Gastroesophageal sphincter (tissue), 4 donors: ENCODE data around the gene NAAA. TPM values are rescaled to one million over a fixed set of nuclear protein-coding genes. Genes with fewer than 3 reads are reported as not detected.

ENCODE experiments used
- ATAC-seq: fragments of 150-250 bp; one replicate; pipeline ENCODE4 v1.9.1; 2016; ENCODE audit warnings: mild to moderate bottlenecking, moderate library complexity
- H3K27ac ChIP-seq, 4 donors: fragments of 200-600 bp; sonication (generic) in 3 of 4; 1 replicate in 3 of 4; 2 replicates in 1 of 4; pipeline ENCODE4 v1.5.1; 2016 to 2019
- H3K27me3 ChIP-seq: fragments of 200-600 bp; sonication (generic); one replicate; pipeline ENCODE4 v1.5.1; 2019
- H3K36me3 ChIP-seq, 2 donors: fragments of 200-600 bp; sonication (generic); one replicate each; pipeline ENCODE4 v1.5.1; 2019; ENCODE audit warnings: control low read depth in 1 of 2
- H3K4me1 ChIP-seq, 3 donors: fragments of 200-600 bp; sonication (generic); 1 replicate in 2 of 3; 2 replicates in 1 of 3; pipeline ENCODE4 v1.5.1; 2016 to 2019; ENCODE audit warnings: control low read depth in 2 of 3
- H3K4me3 ChIP-seq, 2 donors: fragments of 200-600 bp; sonication (generic); one replicate each; pipeline ENCODE4 v1.5.1; 2019; ENCODE audit warnings: mild to moderate bottlenecking in 1 of 2, moderate library complexity in 1 of 2
- H3K9me3 ChIP-seq, 3 donors: fragments of 200-600 bp; sonication (generic); one replicate each; pipeline ENCODE4 v1.5.1; 2017 to 2019; ENCODE audit warnings: control low read depth in 2 of 3
- CTCF ChIP-seq, 4 experiments: fragments of 200-600 bp in 2 of 4; fragments of 450-650 bp in 2 of 4; sonication (generic) in 1 of 4; IDR thresholded peaks; one replicate each; pipeline ENCODE4 v1.5.1; 2017 to 2019; ENCODE audit warnings: antibody characterized with exemption in 4 of 4, mild to moderate bottlenecking in 2 of 4, moderate library complexity in 2 of 4
- EP300 ChIP-seq: sonication (generic); formaldehyde crosslinking; IDR thresholded peaks from one replicate; pipeline ENCODE4 v1.6.1; 2017; ENCODE audit warnings: antibody characterized with exemption, mild to moderate bottlenecking
- POLR2A ChIP-seq, 2 donors: fragments of 450-650 bp; IDR thresholded peaks; one replicate each; pipeline ENCODE4 v1.6.1; 2017; ENCODE audit warnings: antibody characterized with exemption in 2 of 2, mild to moderate bottlenecking in 2 of 2, moderate library complexity in 1 of 2
- POLR2AphosphoS5 ChIP-seq: sonication (generic); formaldehyde crosslinking; IDR thresholded peaks from one replicate; pipeline ENCODE4 v1.6.1; 2017; ENCODE audit warnings: antibody characterized with exemption
- WGBS, 2 donors: methylation state at CpG; one replicate each; pipeline ENCODE4 v1.1.5; 2018; ENCODE audit warnings: low coverage in 1 of 2; 5-methylcytosine and 5-hydroxymethylcytosine counted together
- total RNA-seq, 4 donors: library from RNA; depleted of rRNA; stranded (reverse); fragments of >200 nt; gene quantifications; one replicate each; pipeline ENCODE4 v1.1.0, GENCODE V29; 2016

NAAA gene
- total RNA-seq, 4 donors from 2014 or later: 33.5 to 90.5 (median 35.4) TPM

GRCh38 chr4:75898536-75898935, 42.3 kb downstream of the NAAA start:
- Histone ChIP-seq H3K4me1 (no peaks in the 10 kb centered on the region), H3K27ac (no peak overlapping the region), H3K9me3 (no peaks in the 10 kb centered on the region), H3K27me3 (no peaks in the 10 kb centered on the region), H3K4me3 (no peak overlapping the region), H3K36me3 (no peaks in the 10 kb centered on the region)
- TF ChIP-seq POLR2A (IDR thresholded peaks at IDR 0.05) (no peak), POLR2AphosphoS5 (no peak), CTCF (IDR thresholded peaks at IDR 0.05) (no peak), EP300 (no peak)
- ATAC-seq: no peak

- ATAC-seq: peak; percentile 28
- Histone ChIP-seq H3K36me3 (no peaks in the 10 kb centered on the region), H3K27me3 (no peaks in the 10 kb centered on the region), H3K4me1 (no peaks in the 10 kb centered on the region), H3K4me3 (no peak overlapping the region), H3K27ac (no peak overlapping the region), H3K9me3 (no peaks in the 10 kb centered on the region)
- no peak for TF ChIP-seq POLR2A (IDR thresholded peaks at IDR 0.05)
- TF ChIP-seq CTCF (IDR thresholded peaks at IDR 0.05): peak; percentile 26 to 59 (median 42)
- WGBS, 2 donors: 26 to 33% methylated on average over 3 to 4 of the region's 4 CpGs
These were observed 45.0 kb downstream of the NAAA start for GRCh38 chr4:75895744-75896314.

- 60 to 76% methylated on average over 1 to 3 of the region's 3 CpGs for WGBS, 2 donors
- Histone ChIP-seq H3K27ac (no peak overlapping the region), H3K4me3 (no peak overlapping the region), H3K4me1 (no peaks in the 10 kb centered on the region), H3K27me3 (peaks cover 4% of the 10 kb centered on the region), H3K36me3 (no peaks in the 10 kb centered on the region), H3K9me3 (no peaks in the 10 kb centered on the region)
- no peak for ATAC-seq
- TF ChIP-seq EP300 (no peak), POLR2AphosphoS5 (no peak), POLR2A (IDR thresholded peaks at IDR 0.05) (no peak), CTCF (IDR thresholded peaks at IDR 0.05) (no peak)
These were observed 48.3 kb downstream of the NAAA start for GRCh38 chr4:75892508-75892907.

- ATAC-seq: no peak
- Histone ChIP-seq H3K36me3 (no peaks in the 10 kb centered on the region), H3K27ac (no peak overlapping the region), H3K4me1 (no peaks in the 10 kb centered on the region), H3K9me3 (no peaks in the 10 kb centered on the region), H3K4me3 (no peak overlapping the region), H3K27me3 (peaks cover 4% of the 10 kb centered on the region)
- WGBS, 2 donors: 76 to 80% methylated on average over 2 to 3 of the region's 14 CpGs
- TF ChIP-seq CTCF (IDR thresholded peaks at IDR 0.05) (no peak), POLR2A (IDR thresholded peaks at IDR 0.05) (no peak), EP300 (no peak), POLR2AphosphoS5 (no peak)
These were observed 49.2 kb downstream of the NAAA start for GRCh38 chr4:75891611-75892010.

GRCh38 chr4:75889537-75890199, 51.1 kb downstream of the NAAA start:
- WGBS, 2 donors: 84 to 87% methylated on average over 3 to 7 of the region's 9 CpGs
- Histone ChIP-seq H3K9me3 (no peaks in the 10 kb centered on the region), H3K4me1 (no peaks in the 10 kb centered on the region), H3K27me3 (peaks cover 17% of the 10 kb centered on the region), H3K4me3 (no peak overlapping the region), H3K27ac (no peak overlapping the region), H3K36me3 (no peaks in the 10 kb centered on the region)
- TF ChIP-seq POLR2A (IDR thresholded peaks at IDR 0.05): no peak
- TF ChIP-seq POLR2AphosphoS5: no peak
- no peak for TF ChIP-seq EP300
- TF ChIP-seq CTCF (IDR thresholded peaks at IDR 0.05): no peak
- ATAC-seq: no peak
